Dedifferentiated amniotic fluid mesenchymal stem cell (primary cell): Measurements from ENCODE around the gene ARHGEF10L.
"Not testable (repeated sequence)": the region's sequence is repeated elsewhere in the genome, so short reads cannot be mapped to it uniquely, and the experiment has no call there.

Experiments used
- DNase-seq: peaks from one replicate; pipeline ENCODE4 v3.0.0-alpha.2; 2016; ENCODE audit errors: extremely low spot score

Gene ARHGEF10L

DNA sequence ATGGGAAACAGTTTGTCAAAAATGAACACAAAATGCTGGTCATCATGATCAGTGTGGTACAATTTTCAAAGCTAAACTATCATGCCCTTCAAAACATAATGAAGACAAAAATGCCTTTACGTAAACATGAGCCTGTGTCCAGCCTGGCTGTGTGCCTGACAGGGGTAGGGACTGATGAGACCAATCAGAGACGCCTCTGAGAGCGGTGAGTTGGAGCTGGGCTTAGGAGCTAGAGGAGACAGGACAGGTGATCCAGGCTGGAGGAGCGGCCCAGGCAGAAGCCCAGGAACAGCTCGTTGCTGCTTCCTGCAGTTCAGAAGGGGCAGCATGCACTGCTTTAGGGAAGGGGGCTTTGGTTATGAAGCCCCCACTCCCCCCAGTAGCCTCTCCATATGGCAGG lies 70.0 kb downstream of the ARHGEF10L start:
- DNase-seq, result no peak

DNA sequence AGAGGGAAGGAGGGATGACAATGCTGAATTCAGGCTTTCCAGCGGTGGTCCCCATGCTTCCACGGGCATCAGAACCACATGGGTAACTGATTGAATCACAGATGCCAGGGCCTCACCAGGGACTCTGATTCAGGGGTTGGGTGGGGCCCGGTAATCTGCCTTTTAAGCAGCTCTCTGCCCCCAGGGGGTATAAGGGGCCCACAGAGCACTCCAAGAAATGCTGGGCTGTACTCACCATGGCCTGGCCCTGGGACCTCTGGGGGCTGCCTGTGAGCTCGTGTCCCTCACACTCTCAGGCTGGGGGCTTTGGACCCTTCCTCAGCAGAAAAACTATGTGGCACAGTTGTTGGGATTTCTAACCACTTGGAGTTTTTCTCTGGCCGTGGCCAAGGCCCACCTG lies 70.6 kb downstream of the ARHGEF10L start:
- no peak for DNase-seq

DNA sequence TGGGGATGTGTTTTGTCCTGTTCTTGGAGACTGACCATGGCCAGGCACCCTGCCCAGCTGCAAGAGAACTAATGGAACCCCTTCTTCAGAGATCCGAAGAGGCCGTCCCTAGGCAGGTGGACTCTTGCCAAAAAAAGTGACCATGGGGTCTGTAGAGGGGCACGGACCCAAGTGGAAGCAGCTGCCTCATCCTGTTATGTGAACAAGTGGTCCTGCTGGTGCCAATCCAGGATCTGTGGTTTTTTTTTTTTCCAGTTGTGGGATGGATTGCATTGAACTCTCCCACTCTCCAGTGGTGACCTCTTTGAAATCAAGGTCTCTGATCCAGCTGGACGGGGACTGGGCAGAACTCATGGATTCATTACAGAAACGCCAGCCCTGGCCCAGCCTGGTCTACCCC lies 71.2 kb downstream of the ARHGEF10L start:
- DNase-seq, result no peak

GRCh38 chr1:17611991-17612390 lies 72.5 kb downstream of the ARHGEF10L start:
- no peak for DNase-seq

DNA sequence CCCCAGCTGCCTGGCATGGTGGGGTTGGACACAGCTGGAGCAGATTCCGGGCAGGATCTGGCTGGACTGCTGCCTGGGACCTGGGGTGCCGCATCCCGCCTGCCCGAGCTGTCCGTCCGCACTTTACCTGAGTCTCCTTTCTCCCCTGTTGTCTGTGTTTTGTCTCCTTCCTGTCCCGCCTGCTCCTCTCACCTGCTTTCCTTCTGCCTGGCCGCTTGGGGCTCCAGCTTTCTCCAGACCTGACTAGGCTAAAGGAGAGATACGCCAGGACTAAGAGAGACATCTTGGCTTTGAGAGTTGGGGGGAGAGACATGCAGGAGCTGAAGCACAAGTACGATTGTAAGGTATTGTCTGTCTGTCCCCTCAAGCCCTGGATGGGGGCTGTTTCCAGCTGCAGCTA lies 73.3 kb downstream of the ARHGEF10L start:
- no peak for DNase-seq

DNA sequence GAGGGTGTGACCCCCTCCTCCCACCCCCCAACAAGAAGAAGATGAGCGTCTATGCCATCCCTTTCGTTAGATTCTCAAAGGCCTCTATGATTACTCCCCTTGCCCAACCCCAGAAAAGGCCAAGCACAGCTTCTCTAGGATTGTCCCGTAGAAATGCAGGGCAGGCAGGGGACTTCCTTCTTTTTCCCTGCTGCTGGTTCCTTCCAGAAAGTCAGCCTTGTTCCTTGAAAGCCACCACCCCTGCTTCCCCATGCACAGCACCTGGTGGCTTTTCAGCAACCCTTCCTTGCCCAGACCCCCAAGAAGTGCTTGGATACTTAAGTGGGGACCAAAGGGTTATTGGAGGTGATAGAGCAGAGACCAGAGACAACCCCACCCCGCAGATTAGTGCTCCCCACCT lies 75.1 kb downstream of the ARHGEF10L start:
- DNase-seq, result no peak

DNA sequence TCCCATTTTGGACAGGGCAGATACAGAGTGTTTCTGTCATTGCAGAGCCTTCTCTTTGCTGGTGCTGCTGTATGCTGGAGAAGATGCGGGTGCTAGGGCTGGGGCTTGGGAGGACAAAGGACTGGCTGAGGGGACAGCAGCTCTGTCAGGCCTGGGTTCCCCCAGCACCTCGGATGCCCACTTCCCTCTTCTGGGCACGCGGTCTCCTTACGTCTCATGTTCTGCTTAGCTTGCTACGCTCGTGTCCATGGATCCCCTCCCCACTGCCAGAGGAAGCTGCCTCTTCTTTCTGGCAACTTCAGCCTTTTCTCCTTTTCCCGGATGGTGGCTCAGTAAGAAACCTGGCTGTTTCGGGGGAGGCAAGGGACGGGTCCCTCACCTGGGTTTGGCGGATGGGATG lies 75.7 kb downstream of the ARHGEF10L start:
- DNase-seq, result no peak

DNA sequence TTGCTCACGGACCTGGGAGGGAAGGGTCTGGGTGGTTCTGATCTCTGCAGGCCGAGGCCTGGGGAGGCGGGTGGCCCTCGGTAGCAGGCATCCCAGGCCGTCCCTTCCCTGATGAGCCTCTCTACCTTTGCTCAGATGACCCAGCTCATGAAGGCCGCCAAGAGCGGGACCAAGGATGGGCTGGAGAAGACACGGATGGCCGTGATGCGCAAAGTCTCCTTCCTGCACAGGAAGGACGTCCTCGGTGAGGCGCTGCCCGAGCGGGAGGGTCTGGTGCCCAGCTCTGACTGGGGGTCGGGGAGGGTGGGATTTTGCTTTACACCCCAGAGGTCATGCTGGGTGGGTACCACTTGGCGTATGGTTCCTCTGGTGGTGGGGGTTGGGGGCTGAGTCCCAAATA lies 76.5 kb downstream of the ARHGEF10L start:
- DNase-seq, result no peak

- DNase-seq, result no peak
Observed at GRCh38 chr1:17616731-17617279, 77.3 kb downstream of the ARHGEF10L start.

- no peak for DNase-seq
Observed at GRCh38 chr1:17617787-17618557, 78.5 kb downstream of the ARHGEF10L start.

DNA sequence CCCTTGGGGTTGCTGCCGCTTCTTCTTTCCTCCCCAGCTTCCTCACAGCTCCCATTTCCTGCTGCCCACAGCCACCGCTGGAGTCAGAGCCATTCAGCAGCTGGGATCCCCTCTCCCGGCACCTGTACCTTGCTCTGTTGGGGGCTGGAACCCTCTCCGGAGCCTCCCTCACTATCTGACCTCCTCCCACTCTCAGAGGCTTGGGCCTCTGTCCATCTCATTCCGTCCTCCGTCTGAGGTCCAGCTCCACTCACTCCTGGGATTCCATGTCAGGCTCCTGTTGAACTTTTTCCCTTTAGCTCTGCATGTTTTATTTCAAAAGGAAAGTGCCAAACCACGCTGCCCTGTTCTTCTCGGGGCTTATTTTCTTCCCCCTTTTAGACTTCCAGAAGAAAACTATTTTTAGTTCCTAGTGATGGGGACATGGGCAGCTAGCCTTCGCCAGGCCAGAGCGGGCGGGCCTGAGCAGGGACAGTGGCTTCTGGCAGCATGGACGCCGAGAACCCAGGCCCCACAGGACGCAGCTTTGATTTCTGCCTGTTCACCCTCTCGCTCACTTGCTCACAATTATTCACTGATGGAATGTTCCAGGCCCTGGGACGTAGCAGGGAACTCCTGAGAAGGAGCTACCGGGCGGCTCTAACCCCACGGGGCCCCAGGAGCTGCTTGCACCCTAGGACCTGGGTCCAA lies 79.2 kb downstream of the ARHGEF10L start:
- no peak for DNase-seq

GRCh38 chr1:17620448-17620847 lies 81.0 kb downstream of the ARHGEF10L start:
- no peak for DNase-seq

DNA sequence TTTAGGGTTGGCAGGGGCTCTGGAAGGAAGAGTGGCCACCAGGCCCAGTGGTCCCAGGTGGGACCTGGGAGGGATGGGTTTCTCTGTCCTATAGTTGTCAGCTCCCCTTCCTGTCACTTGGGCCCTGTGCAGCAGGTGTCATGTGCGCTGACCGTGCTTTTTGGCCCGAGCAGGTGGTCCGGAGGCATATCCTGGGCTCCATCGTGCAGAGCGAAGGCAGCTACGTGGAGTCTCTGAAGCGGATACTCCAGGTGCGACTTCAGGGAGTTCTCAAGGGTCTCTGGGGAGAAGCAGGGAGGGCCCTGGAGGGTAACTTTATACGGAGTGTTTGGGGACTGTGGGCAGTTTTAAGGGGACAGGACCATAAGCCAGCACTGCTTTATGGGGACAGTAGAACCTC lies 82.2 kb downstream of the ARHGEF10L start:
- DNase-seq, result no peak

GRCh38 chr1:17622823-17623222 lies 83.3 kb downstream of the ARHGEF10L start:
- DNase-seq, result no peak

DNA sequence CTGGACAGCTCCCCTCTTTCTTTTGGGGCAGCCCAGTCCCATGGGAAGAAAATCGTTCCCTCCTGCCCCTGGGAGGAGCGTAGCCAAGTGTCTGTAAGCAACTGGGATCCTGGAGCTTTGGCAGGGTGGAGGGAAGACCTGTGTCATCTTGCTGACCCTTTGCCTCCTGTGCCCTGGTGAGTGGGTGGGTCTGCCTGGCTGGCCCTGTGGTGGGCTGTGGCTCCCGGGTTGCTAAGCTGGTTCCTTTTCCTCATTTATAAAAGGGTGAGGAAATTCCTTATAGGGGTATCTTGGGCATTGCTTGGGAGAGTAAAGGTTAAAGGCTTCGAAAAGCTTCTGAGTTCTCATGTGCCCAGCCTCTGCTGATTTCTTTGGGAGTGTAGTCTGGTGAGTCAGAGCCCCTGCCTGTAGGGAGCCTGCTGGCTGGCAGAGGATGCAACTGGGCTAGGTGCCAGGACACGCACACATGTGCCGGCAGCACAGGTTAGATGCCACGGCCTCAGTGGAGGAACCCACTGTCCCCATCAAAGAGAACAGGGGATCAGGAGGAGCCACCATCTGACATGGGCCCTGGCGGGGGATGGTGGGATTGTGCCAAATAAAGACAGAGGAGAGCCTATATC lies 85.2 kb downstream of the ARHGEF10L start:
- DNase-seq, result no peak

DNA sequence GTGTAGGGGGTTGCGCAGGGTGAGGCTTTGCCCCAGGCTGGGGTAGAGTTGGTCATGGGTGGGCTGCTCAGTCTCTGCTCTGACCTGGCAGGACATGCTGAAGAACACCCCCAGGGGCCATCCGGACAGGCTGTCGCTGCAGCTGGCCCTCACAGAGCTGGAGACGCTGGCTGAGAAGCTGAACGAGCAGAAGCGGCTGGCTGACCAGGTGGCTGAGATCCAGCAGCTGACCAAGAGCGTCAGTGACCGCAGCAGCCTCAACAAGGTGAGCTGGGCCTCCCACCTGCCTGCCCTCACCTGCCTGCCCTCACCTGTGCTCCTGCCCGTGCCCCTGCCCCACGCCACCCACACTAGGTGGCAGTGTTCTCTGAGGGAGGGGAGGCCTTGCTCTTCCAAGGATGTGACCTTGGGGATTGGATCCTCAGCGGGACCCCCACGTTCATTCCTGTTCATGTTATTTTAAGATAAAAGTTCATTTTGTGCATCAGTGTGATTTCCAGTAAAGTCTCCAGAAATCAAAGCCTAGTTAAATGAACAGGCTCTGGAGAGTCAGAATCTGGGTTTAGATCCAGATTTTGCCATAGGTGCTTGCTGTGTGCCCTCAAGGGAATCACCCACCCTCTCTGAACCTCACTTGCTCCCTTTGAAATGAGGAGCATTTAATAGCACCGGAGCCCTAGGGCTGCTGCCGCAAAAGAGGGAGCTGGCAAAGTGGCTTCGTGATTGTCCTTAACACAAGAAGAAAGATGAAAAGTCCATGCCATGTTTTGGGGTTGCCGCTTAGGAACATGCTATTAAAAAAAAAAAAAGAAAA lies 87.9 kb downstream of the ARHGEF10L start:
- DNase-seq, result no peak

- DNase-seq, result not testable (repeated sequence)
Observed at GRCh38 chr1:17629046-17629445, 89.5 kb downstream of the ARHGEF10L start.

DNA sequence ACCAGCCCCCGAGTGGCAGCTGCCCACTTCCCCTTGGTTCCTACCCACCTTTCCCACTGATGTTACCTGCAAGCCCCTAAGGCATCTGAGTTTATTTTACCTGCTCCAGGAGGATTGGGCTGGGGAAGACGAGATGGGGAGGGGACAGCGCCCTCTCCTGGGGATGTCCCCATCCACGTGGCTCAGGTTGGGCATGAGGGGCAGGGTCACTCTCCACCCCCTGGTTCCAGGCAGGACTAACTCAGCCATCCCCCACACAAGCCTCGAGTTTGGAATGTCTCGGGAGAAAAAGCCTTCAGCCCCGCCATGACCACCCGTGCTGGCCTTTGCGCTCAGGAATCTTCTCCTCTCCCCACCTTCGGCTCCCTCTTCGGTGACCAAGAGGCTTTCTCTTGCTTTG lies 90.0 kb downstream of the ARHGEF10L start:
- no peak for DNase-seq

- no peak for DNase-seq
Observed at GRCh38 chr1:17630048-17630830, 90.7 kb downstream of the ARHGEF10L start.

DNA sequence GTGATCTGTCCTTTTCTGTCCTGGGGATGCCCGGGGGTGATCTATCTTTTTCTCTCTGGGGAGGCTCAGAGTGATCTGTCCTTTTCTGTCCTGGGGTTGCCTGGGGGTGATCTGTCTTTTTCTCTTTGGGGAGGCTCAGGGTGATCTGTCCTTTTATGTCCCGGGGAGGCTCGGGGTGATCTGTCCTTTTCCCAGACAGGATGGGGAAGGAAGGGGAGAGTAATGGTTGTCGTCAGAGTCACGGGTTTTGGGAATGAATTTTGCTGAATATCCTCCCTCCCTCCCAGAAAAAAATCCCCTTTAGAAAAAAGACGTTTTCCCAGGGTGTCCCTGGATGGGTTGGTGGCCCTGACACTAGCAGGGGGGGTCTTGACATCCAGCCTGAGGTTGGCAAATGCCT lies 91.5 kb downstream of the ARHGEF10L start:
- DNase-seq, result no peak

DNA sequence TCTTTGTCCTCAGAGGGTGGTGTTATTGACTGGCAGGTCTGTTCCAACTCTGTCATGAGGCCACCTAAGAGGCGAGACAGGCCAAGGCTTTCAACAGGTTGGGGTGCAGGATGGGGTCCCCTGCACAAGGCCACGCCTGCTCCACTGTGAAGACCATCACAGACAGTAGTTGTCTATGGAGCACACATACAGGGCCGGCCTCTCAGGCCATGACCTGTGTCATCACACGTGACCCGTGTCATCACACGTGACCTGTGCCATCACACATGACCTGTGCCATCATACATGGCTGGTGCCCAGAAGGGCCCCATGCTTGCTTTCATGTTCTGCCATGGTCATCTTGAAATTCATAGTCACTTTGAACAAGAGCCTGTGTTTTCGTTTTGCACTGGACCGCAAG lies 91.9 kb downstream of the ARHGEF10L start:
- no peak for DNase-seq
